Measurements from ENCODE around the gene ATRX.
"Not testable (repeated sequence)": the region's sequence is repeated elsewhere in the genome, so short reads cannot be mapped to it uniquely, and the experiment has no call there.

Gene ATRX

GRCh38 chrX:77698242-77698641 lies 87.8 kb downstream of the ATRX start:
- TF ChIP-seq CTCF (IDR thresholded peaks at IDR 0.05; ENCODE audit: low read depth, low read length) = no peak
- no peak for DNase-seq (ENCODE audit: low read depth, low spot score)
- in situ Hi-C loops (cut with HindIII; ENCODE audit: low sequenced_read_pairs) = no loop called here
- no peak overlapping the region for H3K4me3 ChIP-seq (ENCODE audit: low read depth, low read length)

- no peak overlapping the region for H3K4me3 ChIP-seq (ENCODE audit: low read depth, low read length)
- TF ChIP-seq CTCF (IDR thresholded peaks at IDR 0.05; ENCODE audit: low read depth, low read length) = no peak
- DNase-seq (ENCODE audit: low read depth, low spot score) = no peak
- in situ Hi-C loops (cut with HindIII; ENCODE audit: low sequenced_read_pairs) = no loop called here
Measured at GRCh38 chrX:77694491-77694890, 91.5 kb downstream of the ATRX start.

- in situ Hi-C loops (cut with HindIII; ENCODE audit: low sequenced_read_pairs) = no loop called here
- no peak overlapping the region for H3K4me3 ChIP-seq (ENCODE audit: low read depth, low read length)
- TF ChIP-seq CTCF (IDR thresholded peaks at IDR 0.05; ENCODE audit: low read depth, low read length) = no peak
- DNase-seq (ENCODE audit: low read depth, low spot score) = no peak
Measured at GRCh38 chrX:77693594-77693993, 92.4 kb downstream of the ATRX start.

- no peak for TF ChIP-seq CTCF (IDR thresholded peaks at IDR 0.05; ENCODE audit: low read depth, low read length)
- no peak overlapping the region for H3K4me3 ChIP-seq (ENCODE audit: low read depth, low read length)
- DNase-seq (ENCODE audit: low read depth, low spot score) = no peak
- in situ Hi-C loops (cut with HindIII; ENCODE audit: low sequenced_read_pairs) = no loop called here
Measured at GRCh38 chrX:77691916-77692315, 94.1 kb downstream of the ATRX start.

GRCh38 chrX:77689376-77689775 lies 96.6 kb downstream of the ATRX start:
- TF ChIP-seq CTCF (IDR thresholded peaks at IDR 0.05; ENCODE audit: low read depth, low read length) = no peak
- in situ Hi-C loops (cut with HindIII; ENCODE audit: low sequenced_read_pairs) = no loop called here
- H3K4me3 ChIP-seq (ENCODE audit: low read depth, low read length) = no peak overlapping the region
- DNase-seq (ENCODE audit: low read depth, low spot score) = no peak

- H3K4me3 ChIP-seq (ENCODE audit: low read depth, low read length); DNase-seq (ENCODE audit: low read depth, low spot score); in situ Hi-C loops (cut with HindIII; ENCODE audit: low sequenced_read_pairs): not testable (repeated sequence)
Measured at GRCh38 chrX:77685683-77686082, 100.3 kb downstream of the ATRX start.

- TF ChIP-seq CTCF (IDR thresholded peaks at IDR 0.05; ENCODE audit: low read depth, low read length) = no peak
- no peak for DNase-seq (ENCODE audit: low read depth, low spot score)
- in situ Hi-C loops (cut with HindIII; ENCODE audit: low sequenced_read_pairs) = no loop called here
- H3K4me3 ChIP-seq (ENCODE audit: low read depth, low read length) = no peak overlapping the region
Measured at GRCh38 chrX:77679144-77679543, 106.9 kb downstream of the ATRX start.
